NCI-H446 treated with DMSO at 0.1 percent for 48 hours (cell line): ENCODE measurements around the gene GRM8.

Source experiments
- DNase-seq: peaks from one replicate; lab custom pipeline; 2025; lab: John Stamatoyannopoulos, UW

GRM8 gene

DNA sequence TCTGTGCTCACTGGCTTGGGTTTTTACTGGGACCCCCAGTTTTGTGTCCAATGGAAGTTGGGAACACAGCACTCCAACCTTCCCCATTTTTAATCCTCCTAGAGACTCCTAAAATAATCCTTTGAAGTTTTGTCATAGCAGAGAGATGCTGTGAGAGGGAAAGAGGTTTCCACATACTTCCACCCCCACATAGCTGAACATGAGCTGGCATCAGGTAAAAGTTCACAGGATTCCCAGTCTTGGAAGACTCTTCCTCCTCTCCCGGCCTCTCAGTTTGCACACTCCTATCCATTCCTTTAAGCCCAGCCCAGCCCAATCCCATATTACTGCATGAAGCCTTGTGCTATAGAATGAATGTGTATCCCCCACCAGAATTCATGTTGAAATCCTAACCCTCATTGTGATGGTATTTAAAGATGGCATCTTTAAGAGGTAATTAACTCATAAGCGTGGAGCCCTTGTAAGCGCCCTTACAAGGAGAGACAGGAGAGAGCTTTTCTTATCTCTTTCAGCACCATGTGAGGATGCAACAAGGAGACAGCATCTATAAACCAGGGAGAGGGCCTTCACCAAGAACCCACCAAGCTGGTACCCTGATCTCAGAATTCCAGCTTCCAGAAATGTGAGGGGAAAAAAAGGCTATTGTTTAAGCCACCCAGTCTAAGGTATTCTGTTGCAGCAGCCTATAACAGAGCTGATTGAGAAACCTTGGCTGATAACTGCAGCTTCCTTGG lies 22.4 kb downstream of the GRM8 start:
- no peak for DNase-seq

DNA sequence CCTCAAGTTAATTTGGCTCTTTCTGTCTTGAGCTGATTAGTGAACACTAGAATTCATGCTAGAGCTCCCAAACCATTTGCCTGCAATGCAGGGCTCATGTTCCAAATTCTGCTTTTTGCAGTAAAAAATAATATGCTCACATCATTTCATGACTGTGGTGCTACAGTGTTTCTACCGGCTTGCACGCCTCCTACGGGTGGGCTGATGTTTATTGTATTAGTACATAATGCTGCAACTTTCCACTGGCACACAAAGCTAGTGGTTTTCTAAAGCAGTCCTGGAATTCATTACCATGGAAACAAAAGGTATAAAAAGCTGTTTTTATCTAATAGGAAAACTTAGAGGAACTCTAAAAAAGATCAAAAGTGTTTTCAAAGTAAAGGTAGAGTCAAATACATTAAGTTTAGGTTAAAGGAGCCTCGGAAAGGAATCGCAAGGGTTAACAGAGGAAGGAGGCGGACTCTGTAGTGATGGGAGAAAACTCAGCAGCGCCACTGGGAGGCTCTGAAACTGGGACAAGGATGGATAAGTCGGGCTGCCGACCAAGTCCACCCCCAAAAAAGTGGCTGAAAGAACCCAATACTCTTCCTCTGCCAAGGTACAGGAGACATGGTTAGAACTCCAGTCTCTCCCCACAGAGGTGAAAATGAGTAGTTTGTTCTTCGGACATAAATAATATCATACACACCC lies 25.9 kb downstream of the GRM8 start:
- no peak for DNase-seq

DNA sequence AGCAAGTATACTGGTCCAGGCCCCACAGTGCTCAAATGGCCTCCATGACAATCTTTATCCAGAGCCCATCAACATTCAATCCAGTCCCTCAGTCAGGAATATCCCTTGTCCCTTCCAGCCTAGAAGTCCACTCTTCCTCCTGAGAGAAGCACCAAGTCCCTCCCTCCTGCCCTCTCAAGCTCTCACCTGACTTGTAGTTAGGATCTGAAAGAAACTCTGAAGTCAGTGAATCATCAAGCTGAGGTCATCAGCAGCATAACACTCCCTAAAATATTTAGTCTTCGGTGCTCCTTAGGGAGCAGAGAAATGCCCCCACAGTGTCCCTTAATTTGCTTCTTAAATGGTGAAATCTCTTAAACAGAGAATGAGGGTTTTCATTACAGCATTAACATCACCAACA lies 31.0 kb downstream of the GRM8 start:
- no peak for DNase-seq

DNA sequence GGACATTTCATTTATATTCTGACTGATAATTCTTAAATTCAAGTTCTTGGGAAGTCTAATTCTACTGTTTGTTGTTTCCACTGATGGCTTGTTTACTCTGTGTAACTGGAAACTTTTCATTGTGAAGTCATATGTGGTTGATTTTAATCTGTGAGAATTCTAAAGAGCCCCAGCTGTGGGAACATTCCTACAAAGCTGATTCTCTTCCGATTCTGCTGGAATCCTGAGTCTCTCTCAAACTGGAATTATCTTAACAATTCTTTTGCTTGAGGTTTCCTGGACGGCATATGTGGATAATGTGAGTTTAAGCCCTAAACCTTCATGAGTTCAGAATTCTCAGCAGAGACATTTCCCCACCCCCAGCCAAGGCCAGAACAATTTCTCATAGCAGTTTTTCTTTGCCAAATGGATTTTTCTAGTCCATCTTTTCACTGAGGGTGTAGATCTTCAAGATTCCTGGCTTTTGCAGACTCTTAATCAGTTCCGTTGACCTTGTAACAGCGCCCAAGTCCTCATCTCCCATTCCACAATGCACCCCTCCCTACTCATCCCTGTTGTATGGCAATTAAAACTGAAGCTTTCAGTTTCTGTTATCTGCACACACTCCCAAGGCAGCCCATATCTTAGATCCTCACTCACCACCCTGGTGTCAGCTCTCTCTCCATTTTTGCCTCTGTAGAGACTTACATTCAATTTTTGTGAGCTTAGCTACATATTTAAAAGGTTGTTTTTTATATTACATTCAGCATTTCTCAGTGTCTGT lies 37.6 kb downstream of the GRM8 start:
- DNase-seq, result no peak

DNA sequence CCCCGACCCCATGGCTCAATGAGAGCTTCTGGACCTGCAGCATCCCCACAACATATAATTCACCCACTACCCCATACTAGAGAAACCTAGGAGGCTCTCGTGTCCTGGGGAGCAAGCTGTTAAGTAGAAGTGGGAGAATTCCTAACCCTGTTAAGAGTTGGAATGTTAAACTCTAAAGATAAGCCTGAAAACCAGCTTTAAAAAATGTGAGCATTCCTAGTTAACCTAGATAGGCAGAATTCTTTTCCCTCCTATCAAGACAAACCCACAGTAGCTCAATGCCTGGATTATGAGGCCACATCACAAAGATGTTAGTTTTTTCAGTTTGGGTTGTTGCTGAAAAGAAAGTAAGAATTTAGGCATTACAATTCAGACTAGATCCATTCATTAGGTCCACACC lies 42.9 kb downstream of the GRM8 start:
- no peak for DNase-seq

DNA sequence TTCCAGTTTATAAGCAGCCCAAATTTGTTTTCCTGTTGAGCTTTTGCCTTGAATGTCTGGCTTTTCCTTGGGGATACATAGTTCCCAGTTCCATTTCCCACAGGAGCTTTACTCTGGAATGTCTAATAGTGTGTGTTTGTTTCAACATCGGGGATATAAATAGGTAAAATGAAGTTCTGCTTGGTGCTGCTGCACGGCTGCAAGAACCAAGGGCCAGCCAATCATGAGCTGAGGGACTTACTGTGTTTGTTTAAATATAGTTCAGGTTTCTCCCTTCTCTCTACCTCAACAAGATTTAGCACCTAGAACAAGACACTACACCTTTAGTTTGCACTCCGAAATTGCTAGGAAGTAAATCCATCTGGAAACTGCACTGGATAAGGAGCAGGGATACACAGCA lies 43.9 kb downstream of the GRM8 start:
- no peak for DNase-seq

DNA sequence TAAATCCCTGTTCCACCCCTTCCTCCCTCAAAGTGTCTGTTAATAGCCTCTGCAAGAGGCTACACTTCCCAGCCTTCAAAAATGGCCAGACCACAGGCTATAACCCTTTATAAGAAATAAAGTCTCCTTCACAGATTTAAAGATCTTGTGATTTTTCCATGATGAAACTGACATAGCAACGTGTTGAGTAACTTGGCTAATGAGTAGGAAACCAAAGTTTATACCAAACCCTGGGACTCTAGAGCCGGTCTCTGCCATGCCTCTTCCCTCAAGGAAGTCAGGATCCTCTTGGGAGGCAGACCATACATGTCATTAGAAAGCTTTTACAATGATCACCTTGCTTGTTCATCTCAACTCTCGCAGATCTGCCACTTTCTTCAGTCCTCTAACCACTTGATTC lies 44.4 kb downstream of the GRM8 start:
- DNase-seq, result no peak

DNA sequence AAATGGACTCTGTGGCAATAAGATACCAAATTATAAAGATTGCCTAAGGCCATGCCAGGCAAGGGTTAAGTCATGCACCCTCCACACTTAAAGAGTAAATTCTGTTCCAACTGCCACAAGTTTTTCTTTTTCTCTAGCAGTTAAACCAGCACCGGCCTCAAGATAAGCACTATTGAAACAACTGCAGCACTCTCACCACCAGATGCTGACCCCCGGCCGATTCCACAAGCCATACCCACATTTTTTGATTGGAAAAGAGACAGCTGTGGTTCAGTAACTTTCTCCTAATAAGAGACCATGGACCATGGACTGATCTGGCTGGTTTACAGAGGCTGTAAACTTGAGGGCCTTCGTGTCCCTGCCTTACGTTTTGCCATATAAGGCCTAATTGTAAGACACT lies 44.9 kb downstream of the GRM8 start:
- no peak for DNase-seq

DNA sequence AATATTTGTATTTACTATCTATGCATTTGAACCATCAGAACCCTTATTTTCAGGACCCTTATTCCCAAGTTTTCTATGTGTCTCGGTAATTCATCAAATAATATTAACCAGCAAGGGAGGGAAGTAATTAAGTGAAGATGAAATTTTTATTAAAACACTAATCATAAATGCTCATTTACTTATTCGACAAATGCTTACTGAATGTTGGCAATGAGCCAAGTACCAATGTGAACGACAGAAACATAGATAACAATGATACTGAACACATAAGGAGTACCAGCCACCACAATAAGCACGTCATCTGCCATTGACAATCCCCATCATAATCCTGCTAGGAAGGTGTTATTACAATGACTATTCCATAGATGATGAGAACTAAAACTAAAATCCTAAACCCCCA lies 45.5 kb downstream of the GRM8 start:
- DNase-seq, result no peak

DNA sequence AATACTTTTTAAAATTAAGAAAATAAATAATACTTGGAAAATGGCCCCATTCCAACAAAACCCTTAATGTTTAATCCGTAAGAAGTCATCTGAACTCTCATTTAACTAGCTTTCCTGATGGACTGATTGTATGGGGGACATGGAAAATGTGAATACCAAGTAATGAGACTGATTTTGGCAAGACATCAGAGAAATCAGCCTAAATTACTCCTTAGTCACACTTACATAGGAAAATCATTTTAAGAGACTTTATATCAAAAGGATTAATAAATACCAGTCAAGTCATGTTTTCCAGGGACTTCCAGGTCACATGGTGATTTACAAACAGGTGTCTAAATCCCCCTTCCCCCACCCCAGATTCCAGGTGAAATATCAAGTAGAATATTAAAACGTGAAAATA lies 58.2 kb downstream of the GRM8 start:
- no peak for DNase-seq

DNA sequence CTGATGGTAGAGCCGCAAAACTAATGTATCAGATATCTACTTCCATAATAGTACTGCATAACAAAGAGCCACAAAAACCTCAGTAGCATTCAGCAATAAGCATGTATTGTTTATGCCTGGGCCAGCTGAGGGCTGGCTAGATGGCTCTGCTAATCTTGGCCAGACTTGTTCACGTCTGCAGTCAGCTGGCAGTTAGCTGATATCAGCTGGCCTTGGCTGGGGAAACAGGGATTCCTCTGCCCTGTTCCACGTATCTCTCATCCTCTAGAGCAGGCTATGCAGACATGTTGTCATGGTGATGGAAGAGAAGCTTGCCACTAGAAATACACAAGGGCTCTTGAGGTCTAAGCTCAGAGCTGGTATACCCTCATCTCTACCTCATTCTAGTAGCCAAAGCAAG lies 62.9 kb downstream of the GRM8 start:
- DNase-seq, result no peak

DNA sequence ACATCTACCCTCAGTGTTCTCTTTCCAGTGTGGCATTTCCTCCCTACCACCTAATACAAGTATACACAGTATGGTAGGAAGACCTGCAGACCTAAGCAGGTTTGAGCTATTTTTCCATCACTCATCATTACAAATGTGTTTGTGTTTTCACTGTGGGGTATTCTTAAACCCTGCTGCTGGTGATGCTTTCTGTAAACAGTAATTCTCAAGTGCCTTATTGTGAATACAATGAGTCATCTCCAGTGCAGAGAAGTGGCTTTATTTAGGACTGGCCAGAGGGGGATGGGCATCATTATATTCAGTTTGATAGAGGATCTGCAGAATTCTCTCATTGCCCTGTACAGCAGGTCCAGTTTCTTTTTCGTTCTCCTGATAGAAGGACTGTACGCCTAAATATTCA lies 63.7 kb downstream of the GRM8 start:
- DNase-seq, result no peak

DNA sequence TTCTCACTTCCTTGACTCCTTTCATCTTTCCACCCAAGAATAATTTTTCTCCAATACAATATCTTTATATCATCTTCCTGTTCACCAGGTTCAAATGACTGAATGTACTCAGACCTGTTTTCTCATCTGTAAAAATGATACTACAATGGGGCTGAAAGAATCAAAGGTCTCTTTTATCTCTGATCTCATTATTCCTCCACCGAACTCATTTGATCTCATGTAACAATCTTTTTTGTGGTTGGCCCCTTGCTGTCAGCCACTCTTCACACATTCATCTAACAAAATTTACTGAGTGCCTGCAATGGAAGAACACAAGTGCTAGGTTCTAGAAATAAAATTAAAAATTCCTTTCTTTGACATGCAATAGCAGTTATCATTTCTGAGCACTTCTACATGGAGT lies 65.0 kb downstream of the GRM8 start:
- no peak for DNase-seq

DNA sequence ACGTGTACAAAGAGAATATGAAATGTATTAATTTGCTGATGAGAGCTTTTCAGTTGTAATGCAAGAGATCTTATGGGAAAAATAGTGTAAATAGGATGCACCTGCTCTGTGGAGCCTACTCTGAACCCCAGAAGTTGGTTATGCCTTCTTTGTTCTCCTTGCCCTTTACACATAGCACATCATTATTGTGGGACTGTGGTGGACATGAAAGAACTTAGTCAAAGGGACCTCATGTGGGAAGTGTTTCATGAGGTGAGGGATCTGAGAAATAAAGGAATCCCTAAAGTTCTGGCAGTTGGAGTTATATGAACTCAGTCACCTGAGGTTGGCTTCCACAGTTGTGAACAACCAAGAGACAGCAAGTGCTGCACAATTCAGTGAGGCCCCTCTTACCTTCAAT lies 66.1 kb downstream of the GRM8 start:
- DNase-seq, result no peak

DNA sequence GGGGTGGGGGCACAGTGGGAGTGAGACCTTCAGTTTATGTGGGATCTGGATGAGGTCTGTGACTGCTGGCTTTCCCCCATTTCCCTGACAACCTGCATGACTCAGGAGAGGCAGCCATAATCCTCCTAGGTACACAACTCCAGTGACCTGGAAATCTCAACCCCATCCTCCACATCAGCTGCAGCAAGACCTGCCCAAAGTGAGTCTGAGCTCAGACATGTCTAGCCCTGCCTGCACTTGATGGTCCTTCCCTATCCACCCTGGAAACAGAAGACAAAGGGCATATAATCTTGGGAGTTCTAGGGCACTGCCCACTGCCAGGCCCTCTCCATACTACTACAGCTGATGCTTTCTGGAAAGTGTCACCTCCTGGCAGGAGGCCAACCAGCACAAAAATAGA lies 75.6 kb downstream of the GRM8 start:
- DNase-seq, result no peak

DNA sequence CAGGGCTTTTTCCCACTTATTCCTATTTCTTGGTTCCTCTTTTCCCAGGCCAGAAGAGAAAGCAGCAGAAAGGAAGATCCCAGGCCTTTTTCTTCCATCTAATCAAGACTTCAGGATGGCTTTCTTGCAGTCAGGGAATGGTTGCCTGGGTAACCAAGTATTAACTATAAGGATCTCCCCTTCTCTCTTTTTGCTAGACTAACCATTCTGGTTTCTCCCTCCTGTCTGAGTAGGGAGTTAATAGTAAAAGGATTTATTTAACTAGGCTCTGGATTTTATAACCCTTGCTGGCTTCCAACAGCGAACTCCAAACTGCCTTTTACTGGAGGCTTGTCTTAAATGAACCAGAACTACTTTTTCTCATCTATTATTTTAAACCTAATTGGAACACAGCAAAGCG lies 90.4 kb downstream of the GRM8 start:
- no peak for DNase-seq

DNA sequence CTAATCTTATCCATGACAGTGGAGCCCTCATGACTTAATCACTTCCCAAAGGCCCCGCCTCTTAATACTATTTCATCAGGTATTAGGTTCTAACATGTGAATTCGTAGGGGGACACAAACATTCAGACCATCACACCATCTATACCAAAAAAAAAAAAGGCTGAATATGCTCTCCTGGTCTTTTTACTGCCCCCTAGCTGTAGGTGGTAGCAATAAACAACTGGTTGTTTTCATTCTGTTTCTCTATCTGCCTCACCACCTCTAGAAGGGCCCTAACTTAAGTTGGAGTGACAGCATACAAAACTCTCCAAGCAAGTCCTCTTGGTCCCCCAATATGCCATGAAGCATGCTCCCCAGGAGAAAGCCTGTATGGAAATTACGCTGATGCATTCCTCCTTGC lies 94.1 kb downstream of the GRM8 start:
- no peak for DNase-seq

DNA sequence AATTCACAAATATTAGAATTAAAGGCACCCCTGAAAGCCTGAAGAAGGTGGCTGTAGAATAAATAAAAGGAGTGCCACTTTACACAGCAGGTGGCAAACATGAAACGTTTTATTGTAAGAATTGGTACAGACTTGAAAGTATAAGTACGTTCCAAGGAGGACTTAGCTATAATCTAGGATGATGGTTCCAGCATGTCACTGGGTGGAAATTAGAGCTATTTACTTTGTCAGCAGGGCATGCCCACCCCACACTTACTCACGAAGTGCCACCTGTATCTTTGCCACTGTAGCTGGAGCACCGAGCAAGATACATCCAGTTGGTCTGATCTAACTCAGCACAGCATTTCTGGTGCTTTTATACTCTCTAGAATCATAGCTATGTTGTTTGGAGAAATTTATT lies 97.8 kb downstream of the GRM8 start:
- DNase-seq, result no peak

DNA sequence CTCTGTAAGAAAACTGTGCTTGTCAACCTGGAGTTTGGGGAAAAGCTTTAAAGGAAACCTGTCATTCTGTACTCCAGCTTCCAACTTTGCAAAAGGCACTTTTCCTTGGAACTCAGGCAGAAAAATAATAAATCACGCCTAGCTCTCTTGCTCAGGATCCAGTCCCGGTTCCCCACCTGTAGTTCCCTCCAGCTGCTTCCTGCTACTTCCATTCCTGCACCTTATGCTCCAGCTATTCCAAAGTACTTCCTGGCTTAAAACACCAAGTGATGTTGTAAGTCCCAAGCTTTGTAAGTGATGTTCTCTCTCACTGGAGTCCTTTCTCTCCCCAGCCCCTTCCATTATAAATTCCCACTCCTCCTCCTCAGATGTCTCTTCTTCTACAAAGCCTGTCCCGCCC lies 98.6 kb downstream of the GRM8 start:
- no peak for DNase-seq

DNA sequence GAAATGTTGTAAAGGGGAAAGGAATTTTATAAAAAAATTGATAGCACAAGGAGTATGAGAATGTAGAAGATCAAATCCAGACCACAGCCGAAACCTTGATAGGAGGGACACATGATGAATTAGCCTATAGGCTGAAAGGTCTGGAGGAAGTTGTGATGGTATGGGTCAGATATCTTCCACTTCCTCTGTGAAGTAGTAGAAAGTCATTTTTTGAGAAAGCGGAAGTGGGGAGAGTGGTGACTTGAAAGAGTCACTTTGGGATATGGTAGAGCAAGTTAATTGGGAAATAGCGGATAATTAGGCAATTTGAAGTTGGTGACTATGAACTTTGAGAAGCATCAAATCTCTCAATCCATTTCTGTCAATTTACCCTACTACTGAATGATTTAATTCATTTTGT lies 99.4 kb downstream of the GRM8 start:
- no peak for DNase-seq

DNA sequence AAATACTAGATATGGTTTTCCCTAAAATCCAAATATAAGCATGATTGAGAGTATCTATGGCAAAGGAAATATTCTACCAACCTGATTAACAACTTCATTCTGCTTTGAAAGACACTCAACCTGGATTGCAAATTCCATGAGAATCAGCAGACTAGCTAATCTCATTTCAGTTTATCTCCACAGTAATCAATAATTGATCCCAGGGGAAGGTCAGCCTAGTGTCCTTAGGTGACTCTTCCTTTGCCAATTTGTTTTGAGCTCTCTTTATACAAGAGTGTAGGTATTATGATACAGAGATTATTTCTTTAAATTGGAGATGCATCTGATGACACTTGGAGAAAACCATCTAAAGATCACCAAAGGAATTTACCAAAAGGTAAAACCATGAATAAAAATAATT lies 100.3 kb downstream of the GRM8 start:
- no peak for DNase-seq

DNA sequence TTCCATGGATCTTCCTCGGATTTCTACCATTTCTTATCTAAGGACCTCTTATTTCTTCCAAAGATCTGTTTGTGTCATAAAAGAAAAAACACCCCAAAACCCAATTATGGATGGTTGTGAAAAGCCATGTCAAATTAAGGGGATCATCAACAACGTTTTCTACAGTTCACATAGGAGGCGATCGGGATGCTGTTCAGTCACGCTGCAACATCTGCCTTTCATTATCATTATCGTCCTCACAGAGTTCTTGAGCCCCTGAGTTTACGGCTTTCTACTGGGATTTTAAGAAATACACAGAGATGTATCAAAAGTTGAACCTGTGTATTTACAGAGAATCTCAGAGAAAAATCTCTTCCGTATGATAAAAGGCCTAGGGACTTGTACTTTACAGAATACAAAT lies 101.4 kb downstream of the GRM8 start:
- no peak for DNase-seq

DNA sequence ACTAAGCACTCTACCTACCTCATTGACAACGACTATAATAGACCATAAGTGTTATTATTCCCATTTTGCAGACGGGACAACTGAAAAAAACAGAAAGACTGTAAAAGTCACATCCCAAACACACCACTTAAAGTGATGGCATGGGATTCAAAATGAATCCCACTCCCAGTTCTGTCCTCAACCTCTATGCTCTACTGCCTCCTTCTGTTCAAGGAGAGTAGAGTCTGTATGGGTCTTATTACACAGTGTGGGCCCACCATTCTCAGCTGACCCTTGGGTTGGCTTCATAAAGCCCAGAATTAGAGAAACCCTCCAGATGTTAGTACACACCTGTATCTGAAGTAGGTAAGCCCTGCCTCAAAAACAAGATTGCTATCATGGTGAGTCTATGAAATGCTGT lies 102.2 kb downstream of the GRM8 start:
- no peak for DNase-seq
